CD4-positive, alpha-beta T cell treated with Interleukin-6 for 4 hours (primary cell): ENCODE data around the gene CSK.
A peak's percentile ranks its signal among the peaks of the same experiment; 100 is the strongest.

Experiments
- DNase-seq: peaks from one replicate; pipeline ENCODE4 v3.0.0-alpha.2; 2020; ENCODE audit warnings: mixed read lengths

The CSK gene

GRCh38 chr15:74829486-74829885 lies 47.6 kb downstream of the CSK start:
- DNase-seq, result no peak

GRCh38 chr15:74829991-74830390 lies 48.1 kb downstream of the CSK start:
- DNase-seq, result no peak

GRCh38 chr15:74830868-74831267 lies 49.0 kb downstream of the CSK start:
- no peak for DNase-seq

- no peak for DNase-seq
Measured at GRCh38 chr15:74831813-74832495, 50.1 kb downstream of the CSK start.

GRCh38 chr15:74832826-74833225 lies 50.9 kb downstream of the CSK start:
- no peak for DNase-seq

GRCh38 chr15:74833376-74834107 lies 51.7 kb downstream of the CSK start:
- DNase-seq, result no peak

GRCh38 chr15:74835312-74835823 lies 53.5 kb downstream of the CSK start:
- DNase-seq, result peak; percentile 64

GRCh38 chr15:74836846-74837245 lies 55.0 kb downstream of the CSK start:
- no peak for DNase-seq

- DNase-seq, result no peak
Measured at GRCh38 chr15:74837482-74838136, 55.7 kb downstream of the CSK start.

GRCh38 chr15:74838137-74838516 lies 56.2 kb downstream of the CSK start:
- DNase-seq, result no peak

- no peak for DNase-seq
Measured at GRCh38 chr15:74838746-74839525, 57.1 kb downstream of the CSK start.

- DNase-seq, result no peak
Measured at GRCh38 chr15:74839526-74840395, 57.9 kb downstream of the CSK start.

GRCh38 chr15:74840851-74841775 lies 59.2 kb downstream of the CSK start:
- no peak for DNase-seq

GRCh38 chr15:74841891-74842373 lies 60.1 kb downstream of the CSK start:
- DNase-seq, result no peak

- peak; percentile 94 for DNase-seq
Measured at GRCh38 chr15:74842581-74843444, 60.9 kb downstream of the CSK start, which contains the start of gene ULK3. Gene ULK3, minus strand, starts transcription at chr15:74843156. Its CDS starts 51 bp downstream, at chr15:74843105.

GRCh38 chr15:74843445-74843828 lies 61.6 kb downstream of the CSK start:
- DNase-seq, result no peak

- DNase-seq, result peak; percentile 16
Measured at GRCh38 chr15:74843891-74844299, 62.0 kb downstream of the CSK start.

- no peak for DNase-seq
Measured at GRCh38 chr15:74844319-74845207, 62.7 kb downstream of the CSK start.

- peak; percentile 80 for DNase-seq
Measured at GRCh38 chr15:74845208-74845568, 63.3 kb downstream of the CSK start.
